ENCODE measurements around the gene MTFP1.
"Not testable (repeated sequence)": the region's sequence is repeated elsewhere in the genome, so short reads cannot be mapped to it uniquely, and the experiment has no call there.

MTFP1 gene

DNA sequence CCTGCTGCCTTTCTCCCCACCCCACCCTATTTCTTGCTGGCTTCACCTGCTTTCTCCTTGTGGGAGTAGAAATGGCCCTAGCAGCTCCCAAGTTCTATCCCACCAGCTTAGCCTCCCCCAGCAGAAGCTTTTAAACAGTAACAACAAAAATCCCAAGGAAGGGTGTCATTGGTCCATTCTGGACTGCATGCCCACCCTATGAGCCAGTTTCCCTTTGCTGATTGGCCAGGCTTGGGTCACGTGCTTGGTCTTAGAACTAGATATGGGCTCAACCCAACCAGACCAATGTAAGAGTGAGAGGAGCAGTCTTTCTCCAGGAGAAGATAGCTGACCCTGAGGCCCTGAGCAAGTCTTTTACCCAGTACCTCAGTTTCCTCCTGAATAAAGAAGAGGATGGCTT is 2.3 kb downstream of the MTFP1 start:
- no peak for DNase-seq

DNA sequence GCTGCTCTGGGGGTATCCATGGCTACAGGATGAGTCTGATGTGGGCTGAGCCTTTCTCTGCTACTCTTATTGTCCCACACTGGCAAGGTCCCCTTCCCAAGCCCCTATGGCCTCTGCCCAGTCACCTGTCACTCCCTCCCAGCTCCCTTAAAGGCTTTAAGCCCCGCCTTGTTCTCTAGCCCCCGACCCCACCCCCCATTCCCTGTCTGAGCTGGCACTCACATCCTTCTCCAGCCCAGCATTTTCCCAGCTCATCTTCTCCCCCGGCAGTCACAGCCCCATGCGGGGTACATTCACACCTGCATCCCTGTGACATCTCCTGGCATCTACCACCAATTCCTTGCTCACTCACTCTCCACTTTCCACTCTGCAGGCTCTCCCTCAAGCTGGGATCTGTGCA is 4.3 kb downstream of the MTFP1 start:
- DNase-seq, result no peak

DNA sequence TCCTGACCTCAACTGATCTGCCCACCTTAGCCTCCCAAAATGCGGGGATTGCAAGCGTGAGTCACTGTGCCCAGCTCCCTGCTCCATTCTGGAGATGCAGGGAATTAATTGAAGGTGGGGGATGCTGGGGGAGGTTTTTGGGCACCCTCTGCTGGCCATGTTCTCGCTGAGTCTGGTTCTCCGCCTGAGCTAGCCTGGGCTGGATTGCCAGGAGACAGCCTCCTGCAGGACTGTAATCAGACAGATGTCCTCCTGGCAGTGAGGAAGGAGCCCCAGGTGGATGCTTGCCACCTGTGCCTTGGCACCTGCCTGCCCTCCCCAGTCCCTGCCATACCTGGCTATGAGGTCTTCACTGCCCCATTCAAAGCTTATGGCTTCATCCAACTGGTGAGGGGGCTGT is 5.4 kb downstream of the MTFP1 start:
- no peak for DNase-seq

DNA sequence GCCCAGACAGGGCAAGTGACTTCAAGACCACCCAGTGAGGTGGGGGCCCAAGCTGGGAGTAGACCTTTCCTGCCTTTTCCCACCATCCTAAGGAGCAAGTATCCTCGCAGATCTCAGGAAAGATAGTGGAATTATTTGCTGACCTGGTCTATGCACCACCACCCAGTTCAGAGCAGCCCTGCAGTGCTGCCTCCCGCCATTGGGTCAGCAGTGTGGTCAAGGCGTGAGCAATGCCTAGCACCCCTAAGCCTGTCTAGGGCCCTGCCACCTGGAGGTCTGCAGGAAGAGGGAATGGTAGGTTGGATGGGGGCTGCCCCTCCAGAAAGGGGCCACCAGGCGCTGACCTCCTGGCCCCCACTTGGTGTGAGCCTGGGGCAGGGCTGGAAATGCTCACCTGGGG is 6.5 kb downstream of the MTFP1 start:
- DNase-seq, result no peak

DNA sequence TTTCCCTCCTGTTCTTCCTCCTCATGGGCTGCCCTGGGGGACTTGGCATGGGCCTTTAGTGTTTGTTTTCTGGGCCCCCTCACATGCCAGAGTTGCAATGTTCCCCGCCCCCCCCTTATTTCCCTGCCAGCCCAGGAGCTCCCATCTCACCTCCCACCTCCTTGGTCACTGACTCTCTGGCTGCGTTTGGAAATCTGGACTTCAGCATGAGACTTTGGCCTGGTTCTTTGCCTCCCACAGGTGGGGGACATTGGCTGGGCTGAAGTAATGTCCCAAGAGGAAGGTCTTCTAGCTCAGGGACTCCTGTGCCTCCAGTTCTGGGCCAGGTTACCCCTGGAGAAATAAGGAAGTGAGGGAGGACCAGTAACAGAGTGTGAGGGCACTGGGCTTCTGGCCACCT is 7.0 kb downstream of the MTFP1 start:
- no peak for DNase-seq

DNA sequence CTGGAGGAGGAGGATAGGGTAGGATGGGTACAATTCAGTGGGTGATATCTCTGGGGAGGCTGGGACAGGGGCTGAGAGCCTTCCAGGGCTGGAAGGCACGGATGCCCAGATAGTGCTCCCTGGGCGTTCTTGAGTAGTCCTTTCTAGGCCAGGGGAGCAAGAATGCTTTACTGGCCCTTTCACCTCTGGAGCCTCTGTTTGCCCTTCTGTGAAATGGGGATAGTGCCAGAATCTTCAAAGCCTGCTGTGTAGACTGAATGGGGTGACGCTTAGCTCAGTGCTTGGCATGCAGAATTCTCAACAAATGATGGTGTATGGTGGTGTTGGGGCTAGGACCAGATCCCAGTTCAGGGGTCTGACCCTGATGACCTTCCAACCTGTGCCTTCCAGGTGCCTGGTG is 7.7 kb downstream of the MTFP1 start:
- DNase-seq, result no peak

DNA sequence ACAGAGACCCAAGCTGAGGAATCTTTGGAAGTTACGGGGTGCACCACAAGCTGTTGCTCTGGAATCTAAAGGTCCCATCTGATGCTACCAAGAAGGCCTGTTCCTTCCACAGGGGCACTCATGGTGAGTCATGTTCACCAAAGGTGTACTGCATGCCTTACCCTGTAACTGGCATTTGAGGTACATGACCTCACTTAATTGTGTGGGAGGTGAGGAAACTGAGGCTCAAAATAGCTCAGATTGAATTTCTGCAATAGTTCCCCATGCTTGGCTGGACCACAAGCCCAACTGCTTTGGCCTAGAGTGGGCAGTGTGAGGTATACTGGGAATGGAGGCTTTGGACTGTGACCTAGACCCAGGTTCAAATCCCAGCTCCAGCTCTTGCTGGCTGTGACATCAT is 8.2 kb downstream of the MTFP1 start:
- no peak for DNase-seq

DNA sequence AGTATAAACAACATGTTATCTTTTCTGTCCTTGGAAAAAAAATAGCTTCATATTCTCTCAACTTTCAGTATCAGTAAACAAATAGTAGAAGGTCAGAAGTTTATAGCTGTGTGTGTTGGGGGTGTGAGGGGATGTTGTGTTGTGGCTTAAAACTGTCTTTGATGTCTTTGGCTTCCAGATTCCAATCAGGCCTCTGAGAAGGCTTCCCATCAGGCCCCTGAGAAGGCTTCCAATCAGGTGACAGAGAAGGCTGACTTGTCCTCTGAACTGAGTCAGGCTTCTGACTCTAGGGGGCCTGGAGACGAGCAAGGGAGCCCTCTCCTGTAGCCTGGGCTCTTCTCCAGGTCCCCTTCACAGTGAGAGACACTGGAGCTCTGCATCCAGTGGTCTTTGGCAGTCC is 9.3 kb downstream of the MTFP1 start:
- DNase-seq, result no peak

DNA sequence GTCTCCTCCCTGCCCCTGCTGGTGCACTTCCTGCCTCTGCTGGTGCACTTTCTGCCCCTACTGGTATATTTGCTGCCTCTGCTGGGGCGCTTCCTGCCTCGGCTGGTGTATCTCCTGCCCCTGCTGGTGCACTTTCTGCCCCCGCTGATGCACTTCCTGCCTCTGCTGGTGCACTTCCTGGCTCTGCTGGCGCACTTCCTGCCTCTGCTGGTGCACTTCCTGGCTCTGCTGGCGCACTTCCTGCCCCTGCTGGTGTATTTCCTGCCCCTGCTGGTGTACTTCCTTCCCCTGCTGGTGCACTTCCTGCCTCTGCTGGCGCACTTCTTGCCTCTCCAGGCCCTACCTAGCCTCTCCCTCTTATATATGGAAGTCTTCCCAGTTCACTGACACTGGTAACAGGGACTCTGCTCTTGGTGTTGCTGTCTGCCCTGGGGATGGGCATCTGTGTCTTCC is 10.1 kb downstream of the MTFP1 start:
- no peak for DNase-seq

DNA sequence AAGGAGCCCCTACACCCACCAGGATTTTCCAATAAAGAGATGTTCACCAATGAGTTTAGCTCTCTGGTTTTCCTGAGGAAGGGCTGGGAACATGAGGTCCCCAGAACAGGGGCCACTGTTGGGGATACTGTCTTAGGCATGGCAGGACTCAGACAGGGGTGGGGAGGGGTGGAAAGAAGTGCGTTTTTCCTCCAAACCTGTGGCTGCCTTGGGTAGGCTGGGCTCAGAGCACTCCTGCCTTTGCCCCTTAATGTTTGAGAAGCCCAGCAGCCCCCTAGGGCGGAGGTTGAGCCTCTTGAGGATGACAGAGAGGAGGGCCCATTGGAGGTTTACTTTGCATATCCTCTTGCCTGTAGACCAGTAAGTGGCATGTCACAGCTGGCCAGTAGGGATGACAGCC is 10.6 kb downstream of the MTFP1 start:
- no peak for DNase-seq

DNA sequence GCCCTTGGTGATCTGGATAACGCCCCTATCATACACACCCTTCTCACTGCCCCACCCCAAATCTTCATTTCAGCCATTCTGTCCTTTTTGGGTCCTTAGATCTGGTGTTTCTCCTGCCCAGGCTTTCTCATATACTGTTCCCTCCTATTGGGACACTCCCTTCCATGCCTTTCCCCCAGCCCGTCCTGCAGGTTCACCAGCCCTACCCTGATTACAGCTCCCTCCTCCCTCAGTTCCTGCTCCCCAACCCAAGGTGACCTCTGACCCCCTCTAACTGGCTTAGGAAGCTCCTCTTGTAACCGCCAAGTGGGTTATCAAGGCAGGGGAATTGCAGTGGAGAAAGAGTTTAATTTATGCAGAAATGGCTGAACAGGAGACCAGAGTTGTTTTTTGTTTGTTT is 13.0 kb downstream of the MTFP1 start:
- DNase-seq, result no peak

DNA sequence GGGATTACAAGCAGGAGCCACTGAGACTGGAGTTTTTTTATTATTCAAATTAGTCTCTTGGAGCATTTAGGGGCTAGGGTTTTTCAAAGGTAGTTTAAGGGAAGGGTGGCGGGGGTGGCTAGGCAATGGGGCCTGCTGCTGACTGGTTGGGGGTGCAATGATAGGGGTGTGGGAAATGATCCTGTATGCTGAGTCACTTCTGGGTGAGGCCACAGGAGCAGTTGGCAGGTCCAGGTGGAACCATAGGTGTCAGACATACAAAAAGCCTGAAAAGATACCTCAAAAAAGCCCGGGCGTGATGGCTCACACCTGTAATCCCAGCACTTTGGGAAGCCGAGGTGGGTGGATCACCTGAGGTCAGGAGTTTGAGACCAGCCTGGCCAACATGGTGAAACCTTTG is 13.7 kb downstream of the MTFP1 start:
- DNase-seq, result no peak

DNA sequence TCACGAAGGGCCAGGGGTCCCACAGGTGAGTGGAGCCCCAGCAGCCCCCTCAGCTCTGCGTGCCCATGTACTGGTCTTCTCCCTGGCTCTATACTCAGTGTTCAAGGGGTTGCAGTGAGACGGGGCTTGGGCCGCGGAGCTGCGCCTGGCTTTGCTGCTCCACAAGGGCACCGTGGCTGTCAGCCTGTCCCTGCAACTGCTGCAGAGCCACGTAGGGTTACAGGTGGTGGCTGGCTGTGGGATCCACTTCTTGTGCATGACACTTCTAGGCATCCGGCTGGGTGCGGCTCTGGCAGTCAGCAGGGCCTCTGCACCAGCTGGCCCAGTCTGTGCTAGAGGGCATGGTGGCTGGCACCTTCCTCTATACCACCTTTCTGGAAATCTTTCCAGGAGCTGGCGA is 14.3 kb downstream of the MTFP1 start:
- DNase-seq, result no peak

DNA sequence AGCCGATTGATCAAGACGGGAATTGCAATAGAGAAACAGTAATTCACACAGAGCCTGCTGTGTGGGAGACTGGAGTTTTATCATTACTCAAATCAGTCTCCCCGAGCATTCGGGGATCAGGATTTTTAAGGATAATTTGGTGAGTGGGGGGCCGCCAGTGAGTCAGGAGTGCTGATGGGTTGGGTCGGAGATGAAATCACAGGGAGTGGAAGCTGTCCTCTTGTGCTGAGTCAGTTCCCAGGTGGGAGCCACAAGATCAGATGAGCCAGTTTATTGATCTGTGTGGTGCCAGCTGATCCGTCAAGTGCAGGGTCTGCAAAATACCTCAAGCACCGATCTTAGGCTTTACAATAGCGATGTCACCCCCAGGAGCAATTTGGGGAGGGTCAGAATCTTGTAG is 15.5 kb downstream of the MTFP1 start:
- no peak for DNase-seq

DNA sequence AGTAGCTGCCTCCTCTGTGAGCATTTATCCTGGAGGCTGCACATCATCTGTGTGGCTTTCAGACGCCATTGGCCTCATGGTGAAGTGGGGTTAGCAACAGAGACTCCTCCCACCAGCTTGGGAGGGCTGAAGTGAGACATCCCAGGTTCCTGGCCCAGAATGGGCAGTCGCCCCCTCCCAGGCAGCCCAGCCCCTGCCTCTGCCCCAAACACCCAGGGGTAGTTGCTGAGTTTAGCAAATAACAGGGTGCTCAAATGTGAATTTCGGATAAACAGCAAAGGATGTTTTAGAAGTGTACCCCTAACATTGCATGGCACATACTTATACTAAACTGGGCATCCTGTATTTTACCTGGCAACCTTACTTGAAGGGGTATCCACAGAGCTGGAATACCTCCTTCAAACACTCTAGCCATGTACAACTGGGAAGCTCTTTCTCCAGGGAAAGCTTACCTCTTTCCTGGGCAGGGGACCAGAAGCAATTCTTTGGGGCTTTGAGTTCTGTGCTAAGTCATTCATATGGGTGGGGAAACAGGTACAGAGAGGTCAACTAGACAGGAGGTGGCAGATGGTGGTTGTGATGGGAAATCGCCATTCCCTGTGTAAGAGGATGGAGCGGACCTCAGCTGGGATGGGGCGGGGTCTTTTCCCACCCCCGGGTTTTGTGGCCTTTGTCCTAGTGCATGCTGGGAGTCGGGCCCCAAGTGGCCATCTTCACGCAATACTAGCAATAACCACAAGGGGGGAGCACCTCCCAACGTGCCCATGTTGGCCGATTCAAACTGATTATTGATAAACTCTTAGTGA is 19.3 kb downstream of the MTFP1 start:
- peak; percentile 39 for DNase-seq

DNA sequence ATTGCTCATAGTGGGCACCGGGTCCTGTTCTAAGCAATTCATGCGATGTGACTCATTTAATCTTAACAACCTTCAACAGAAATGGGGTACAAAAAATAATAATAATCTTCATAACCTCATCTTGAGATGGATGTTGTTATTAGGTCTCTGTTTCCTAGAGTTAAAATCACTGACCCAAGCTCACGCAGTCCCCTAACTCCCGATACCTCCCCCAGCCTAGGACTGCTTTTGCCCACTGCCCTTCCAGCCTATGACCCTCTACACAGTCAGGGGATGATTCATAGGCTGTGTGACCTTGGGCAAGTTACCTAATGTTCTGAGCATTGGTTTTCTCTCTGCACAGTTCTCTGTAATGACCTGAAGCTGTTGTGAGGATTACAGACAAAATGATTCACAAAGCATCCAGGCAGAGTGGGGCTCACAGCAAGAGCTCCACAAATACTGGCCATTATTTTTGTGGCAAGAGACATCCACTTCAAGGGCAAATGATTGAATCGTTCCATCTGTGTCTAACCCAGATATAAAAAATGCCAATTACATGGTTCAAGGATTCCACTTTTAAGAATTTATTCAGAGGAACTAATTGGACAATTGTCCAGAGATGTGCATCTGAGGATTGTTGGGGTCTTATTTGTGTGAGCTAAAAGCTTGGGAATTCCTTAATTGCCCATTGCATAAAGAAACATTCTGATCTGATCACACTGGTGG is 20.0 kb downstream of the MTFP1 start:
- no peak for DNase-seq

DNA sequence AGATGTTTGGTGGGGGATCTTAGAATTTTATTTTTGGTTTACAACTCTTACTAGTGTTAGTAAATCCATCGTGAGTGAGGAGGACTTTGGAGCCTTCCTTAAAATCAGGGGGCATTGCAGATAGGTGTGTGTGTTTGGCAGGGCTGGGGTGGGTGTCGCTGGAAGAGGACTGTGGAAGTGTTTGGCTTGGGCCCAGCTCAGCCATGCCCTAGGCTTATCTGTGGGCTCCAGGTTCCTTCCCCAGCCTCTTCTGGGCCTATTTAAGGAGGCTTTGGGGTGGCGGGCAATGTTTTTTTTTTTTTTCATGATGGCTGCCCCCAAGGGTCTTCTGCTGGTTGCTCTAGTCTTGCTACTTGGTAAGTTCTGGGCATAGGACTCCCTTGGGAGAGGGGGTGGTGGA is 22.1 kb downstream of the MTFP1 start:
- DNase-seq, result no peak

DNA sequence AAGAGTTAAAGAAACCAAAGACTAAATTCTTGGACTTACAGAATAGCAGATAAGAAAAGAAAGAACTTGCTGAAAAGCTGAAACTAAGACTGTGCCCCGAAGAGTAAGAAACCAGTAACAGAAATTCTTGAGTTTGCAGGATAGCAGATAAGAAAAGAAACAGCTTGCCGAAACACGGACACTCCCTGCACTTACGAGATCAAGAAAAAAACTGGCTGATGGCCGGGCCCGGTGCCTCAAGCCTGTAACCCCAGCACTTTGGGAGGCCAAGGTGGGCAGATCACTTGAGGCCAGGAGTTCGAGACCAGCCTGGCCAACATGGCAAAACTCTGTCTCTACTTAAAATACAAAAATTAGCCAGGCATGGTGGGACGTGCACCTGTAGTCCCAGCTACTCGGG is 25.9 kb downstream of the MTFP1 start:
- not testable (repeated sequence) for DNase-seq

DNA sequence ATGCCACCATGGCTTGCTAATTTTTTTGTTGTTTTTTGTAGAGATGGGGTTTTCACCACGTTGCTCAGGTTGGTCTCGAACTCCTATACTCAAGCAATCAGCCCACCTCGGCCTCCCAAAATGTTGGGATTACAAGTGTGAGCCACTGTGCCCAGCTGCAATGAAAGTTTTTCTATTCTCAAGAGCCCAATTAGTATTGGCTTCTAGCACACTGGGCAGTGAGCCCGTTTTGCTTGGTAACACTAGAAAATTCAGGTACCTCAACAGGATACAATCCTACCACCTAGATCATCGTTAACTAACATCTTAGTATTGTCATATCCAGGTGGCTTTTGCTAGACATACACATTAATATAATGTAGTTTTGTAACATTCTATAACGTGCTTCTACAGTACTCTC is 27.3 kb downstream of the MTFP1 start:
- DNase-seq, result no peak

DNA sequence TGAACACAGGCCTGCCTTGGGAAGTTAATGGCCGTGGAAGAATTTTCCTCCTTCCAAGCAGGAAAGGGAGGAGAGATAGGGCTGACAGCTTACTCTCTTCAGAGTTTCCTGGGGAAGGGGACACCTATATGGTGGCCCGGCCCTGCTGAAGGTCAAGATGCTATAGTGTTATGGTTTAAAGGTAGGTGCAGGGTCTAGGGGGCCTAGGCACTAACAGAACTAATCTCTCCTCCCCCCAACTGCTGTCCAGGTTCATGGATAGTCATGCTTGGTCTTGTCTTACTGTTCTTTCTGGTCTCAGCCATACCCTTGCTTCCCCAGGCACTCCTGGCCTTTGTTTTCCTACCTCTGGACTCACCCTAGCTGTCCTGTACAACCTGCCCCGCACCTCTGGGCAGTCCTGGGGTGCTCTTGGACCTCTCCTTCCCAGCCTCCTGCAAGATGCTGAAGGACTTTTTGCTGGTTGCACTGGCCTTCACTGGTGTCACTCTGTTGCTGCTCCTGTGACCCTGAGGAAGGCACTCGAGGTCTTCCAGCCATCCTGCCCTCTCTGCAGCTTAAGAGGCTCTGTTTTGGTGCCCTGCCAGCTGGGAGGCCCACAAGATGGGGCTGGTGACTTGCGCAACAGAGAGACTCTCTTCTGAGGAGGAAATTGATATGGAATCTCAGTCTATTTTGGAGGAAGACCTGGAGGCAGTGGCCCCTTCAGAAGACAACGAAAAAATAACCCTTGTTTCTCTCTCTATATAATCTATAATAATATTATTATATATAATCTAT is 28.4 kb downstream of the MTFP1 start:
- peak; percentile 24 for DNase-seq

DNA sequence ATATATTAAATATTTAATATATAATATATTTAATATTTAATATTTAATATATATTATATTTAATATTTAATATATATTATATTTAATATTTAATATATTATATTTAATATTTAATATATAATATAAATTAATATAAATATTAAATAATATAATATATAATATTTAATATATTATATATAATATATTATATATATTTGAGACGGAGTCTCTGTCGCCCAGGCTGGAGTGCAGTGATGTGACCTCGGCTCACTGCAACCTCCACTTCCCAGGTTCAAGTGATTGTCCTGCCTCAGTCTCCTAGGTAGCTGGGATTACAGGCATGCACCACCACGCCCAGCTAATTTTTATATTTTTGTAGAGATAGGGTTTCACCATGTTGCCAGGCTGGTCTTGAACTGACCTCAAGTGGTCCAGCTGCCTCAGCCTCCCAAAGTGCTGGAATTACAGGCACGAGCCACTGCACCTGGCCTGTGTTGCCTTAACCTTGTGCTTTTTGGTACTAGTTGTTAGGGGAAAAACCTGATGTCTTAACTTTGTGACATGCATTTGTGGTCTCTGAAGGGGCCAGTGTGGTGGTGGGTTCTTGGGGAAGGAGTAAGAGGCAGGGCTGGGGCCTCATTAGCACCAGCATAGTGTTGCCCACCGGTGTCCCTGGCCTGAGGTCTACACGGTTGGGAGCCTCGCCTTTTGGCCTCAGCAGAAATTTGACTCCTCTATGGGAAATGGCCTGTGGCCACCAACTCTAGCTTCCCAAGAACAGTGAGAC is 29.7 kb downstream of the MTFP1 start:
- DNase-seq, result no peak

DNA sequence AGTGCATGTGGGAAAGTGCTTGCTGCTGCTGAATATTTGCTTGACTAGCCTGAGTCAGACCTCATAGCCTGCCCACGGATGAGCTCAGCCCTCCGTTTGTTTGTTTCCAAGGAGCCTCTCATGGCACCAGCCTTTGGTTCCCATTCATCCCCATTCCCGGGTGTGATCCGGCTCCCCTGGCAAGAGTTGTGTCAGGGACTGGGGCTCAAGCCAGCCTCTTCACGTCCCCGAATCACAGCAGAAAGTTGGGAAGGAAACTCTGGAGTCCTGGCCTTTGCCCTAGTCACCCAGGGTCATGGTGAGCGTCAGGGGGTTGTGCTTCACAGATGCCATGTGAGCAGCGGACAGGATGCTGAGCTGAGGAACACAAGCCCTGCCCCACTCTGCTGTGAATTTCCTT is 32.4 kb downstream of the MTFP1 start:
- DNase-seq, result no peak
